Activated CD4-positive, alpha-beta T cell treated with anti-CD3 and anti-CD28 coated beads for 36 hours (primary cell): ENCODE data around the gene SMIM24. TPM values are rescaled to one million over a fixed set of nuclear protein-coding genes. Genes with fewer than 3 reads are reported as not detected.
"Not testable (repeated sequence)": the region's sequence is repeated elsewhere in the genome, so short reads cannot be mapped to it uniquely, and the experiment has no call there.

Experiments
- ATAC-seq: fragments of 200-7000 bp; cut with Tn5 transposase; one replicate; pipeline ENCODE4 v1.10.0; 2021; ENCODE audit warnings: mild to moderate bottlenecking, moderate library complexity
- CTCF ChIA-PET: fragments of 350-600 bp; sonication (Branson Sonifier 250); formaldehyde crosslinking; loops from one replicate; lab custom pipeline; 2021; ENCODE audit warnings: antibody characterized with exemption; lab: Charles Lee
- POLR2A ChIA-PET: fragments of 350-600 bp; sonication (Branson Sonifier 250); formaldehyde crosslinking; loops from one replicate; lab custom pipeline; 2021; ENCODE audit warnings: antibody characterized with exemption, inconsistent platforms; lab: Charles Lee
- DNase-seq: peaks from one replicate; pipeline ENCODE4 v3.0.0-alpha.2; 2020
- H3K27ac Mint-ChIP-seq: one replicate; pipeline ENCODE4 v1.8.0; 2021; ENCODE audit warnings: mixed read lengths
- H3K27me3 Mint-ChIP-seq: one replicate; pipeline ENCODE4 v1.8.0; 2021; ENCODE audit warnings: mixed read lengths
- H3K36me3 Mint-ChIP-seq: one replicate; pipeline ENCODE4 v1.8.0; 2021; ENCODE audit warnings: low read depth, mixed read lengths
- H3K4me1 Mint-ChIP-seq: one replicate; pipeline ENCODE4 v1.8.0; 2021; ENCODE audit warnings: mixed read lengths
- H3K4me3 Mint-ChIP-seq: one replicate; pipeline ENCODE4 v1.8.0; 2021; ENCODE audit warnings: mild to moderate bottlenecking, moderate library complexity, mixed read lengths
- H3K9me3 Mint-ChIP-seq: one replicate; pipeline ENCODE4 v1.8.0; 2021; ENCODE audit warnings: low read depth, mixed read lengths
- intact Hi-C, 2 experiments: fragments of 100-400 bp; cut with DNase I in 1 of 2; cut with micrococcal nuclease in 1 of 2; formaldehyde crosslinking; loops; one replicate each; pipeline versions ENCODE4 v1.14.2 to v1.15.1; 2022 to 2024; cut with DNase I, micrococcal nuclease
- total RNA-seq, 2 experiments: library from RNA; stranded (reverse); gene quantifications; one replicate each; pipeline ENCODE4 v1.2.3, GENCODE V29; 2021

Gene SMIM24
- total RNA-seq, 2 experiments from 2014 or later = 0.49 TPM; not detected in 1

GRCh38 chr19:3513229-3514140 lies 33.2 kb upstream of the SMIM24 start:
- intact Hi-C loops = no loop called here
- Mint-ChIP-seq H3K27me3 (no peaks in the 10 kb centered on the region), H3K27ac (no peak overlapping the region), H3K4me3 (no peak overlapping the region), H3K36me3 (peaks cover 13% of the 10 kb centered on the region), H3K4me1 (peaks cover 53% of the 10 kb centered on the region), H3K9me3 (no peaks in the 10 kb centered on the region)
- ATAC-seq (no peak), DNase-seq (no peak)
- CTCF ChIA-PET = no interaction called here
- POLR2A ChIA-PET = no interaction called here

DNA sequence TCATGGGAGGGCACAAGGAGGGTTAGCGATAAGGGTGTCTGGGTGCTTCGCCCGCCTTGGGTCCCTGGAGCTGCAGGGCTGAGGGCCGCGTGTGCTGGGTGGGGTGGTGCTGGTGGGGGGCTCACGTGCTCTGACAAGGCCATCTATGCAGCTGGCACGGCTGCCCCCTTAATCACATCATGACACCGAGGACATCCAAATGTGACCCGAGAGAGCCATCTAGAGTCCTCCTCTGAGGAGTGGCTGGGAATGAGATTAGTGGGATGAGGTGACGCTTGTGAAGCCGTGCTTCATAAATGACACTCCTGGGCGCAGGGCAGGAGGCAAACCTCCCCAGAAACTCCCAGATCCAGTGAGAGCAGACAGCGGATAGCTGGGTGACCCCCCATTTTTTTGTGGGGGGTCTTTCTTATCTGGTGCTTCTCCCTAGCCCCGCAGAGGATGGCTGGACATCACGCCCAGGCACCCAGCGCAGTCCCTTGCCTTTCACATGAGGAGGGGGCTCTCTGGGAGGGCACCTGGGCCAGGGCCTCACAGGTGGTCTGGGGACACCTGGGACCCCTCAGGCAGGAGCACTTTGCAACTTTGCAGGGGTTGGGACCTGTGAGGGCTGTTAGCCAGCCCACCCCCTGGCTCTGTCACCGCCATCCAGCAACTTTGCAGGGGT lies 32.4 kb upstream of the SMIM24 start:
- H3K4me1 Mint-ChIP-seq = peaks cover 56% of the 10 kb centered on the region
- H3K4me3 Mint-ChIP-seq = no peak overlapping the region
- H3K27ac Mint-ChIP-seq = no peak overlapping the region
- no peak for ATAC-seq
- H3K36me3 Mint-ChIP-seq = peaks cover 15% of the 10 kb centered on the region
- no peak for DNase-seq
- no peaks in the 10 kb centered on the region for H3K9me3 Mint-ChIP-seq
- ChIA-PET POLR2A (no interaction called here), CTCF (no interaction called here)
- intact Hi-C loops = no loop called here
- H3K27me3 Mint-ChIP-seq = no peaks in the 10 kb centered on the region

GRCh38 chr19:3511506-3512251 lies 31.4 kb upstream of the SMIM24 start:
- Mint-ChIP-seq H3K27ac (no peak overlapping the region), H3K27me3 (no peaks in the 10 kb centered on the region), H3K9me3 (no peaks in the 10 kb centered on the region), H3K36me3 (peaks cover 23% of the 10 kb centered on the region), H3K4me3 (no peak overlapping the region), H3K4me1 (peaks cover 59% of the 10 kb centered on the region)
- ChIA-PET POLR2A (no interaction called here), CTCF (no interaction called here)
- no peak for DNase-seq
- ATAC-seq = no peak
- intact Hi-C loops = no loop called here

DNA sequence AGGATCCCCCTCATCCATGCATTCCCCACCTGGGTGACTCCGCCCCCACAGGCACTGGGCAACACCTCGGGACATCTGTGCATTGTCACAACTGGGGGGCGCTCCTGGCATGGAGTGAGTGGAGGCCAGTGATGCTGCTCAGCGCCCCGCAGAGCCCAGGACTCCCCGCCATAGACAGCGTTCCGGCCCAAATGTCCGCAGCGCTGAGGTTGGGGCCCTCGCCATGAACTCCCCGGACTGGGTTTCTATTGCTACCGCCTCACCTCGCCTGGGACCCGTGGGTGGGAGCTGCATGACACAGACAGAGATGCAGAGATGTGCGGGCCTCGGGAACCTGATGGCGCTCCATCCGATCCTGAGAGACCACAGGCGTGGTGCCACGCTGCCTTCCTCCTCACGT lies 30.4 kb upstream of the SMIM24 start:
- intact Hi-C loops = no loop called here

GRCh38 chr19:3509566-3509989 lies 29.3 kb upstream of the SMIM24 start:
- peak overlapping the region; percentile 76 for H3K27ac Mint-ChIP-seq
- peak overlapping the region; percentile 25 for H3K4me3 Mint-ChIP-seq
- ATAC-seq = peak; percentile 16
- H3K27me3 Mint-ChIP-seq = no peaks in the 10 kb centered on the region
- CTCF ChIA-PET = no interaction called here
- peaks cover 54% of the 10 kb centered on the region for H3K4me1 Mint-ChIP-seq
- H3K36me3 Mint-ChIP-seq = peaks cover 23% of the 10 kb centered on the region
- peak; percentile 69 for DNase-seq
- no peaks in the 10 kb centered on the region for H3K9me3 Mint-ChIP-seq
- intact Hi-C loops = loop anchor here (5.0 to 10.0 kb wide), 7 partner anchors 48 to 1182 kb away; partner anchors contain the start of genes HDGFL2 (in 1 of the 2), LSM7 (in 1 of the 2), MAP2K2 (in 1 of the 2) and MFSD12 (in 1 of the 2)
- POLR2A ChIA-PET = no interaction called here

More for the DNA sequence above, 30.4 kb upstream of the SMIM24 start:
- no peaks in the 10 kb centered on the region for H3K9me3 Mint-ChIP-seq
- DNase-seq = no peak
- H3K4me1 Mint-ChIP-seq = peaks cover 51% of the 10 kb centered on the region
- no peaks in the 10 kb centered on the region for H3K27me3 Mint-ChIP-seq
- no peak overlapping the region for H3K27ac Mint-ChIP-seq
- ChIA-PET POLR2A (no interaction called here), CTCF (no interaction called here)
- H3K36me3 Mint-ChIP-seq = peaks cover 23% of the 10 kb centered on the region
- no peak overlapping the region for H3K4me3 Mint-ChIP-seq
- ATAC-seq = no peak

DNA sequence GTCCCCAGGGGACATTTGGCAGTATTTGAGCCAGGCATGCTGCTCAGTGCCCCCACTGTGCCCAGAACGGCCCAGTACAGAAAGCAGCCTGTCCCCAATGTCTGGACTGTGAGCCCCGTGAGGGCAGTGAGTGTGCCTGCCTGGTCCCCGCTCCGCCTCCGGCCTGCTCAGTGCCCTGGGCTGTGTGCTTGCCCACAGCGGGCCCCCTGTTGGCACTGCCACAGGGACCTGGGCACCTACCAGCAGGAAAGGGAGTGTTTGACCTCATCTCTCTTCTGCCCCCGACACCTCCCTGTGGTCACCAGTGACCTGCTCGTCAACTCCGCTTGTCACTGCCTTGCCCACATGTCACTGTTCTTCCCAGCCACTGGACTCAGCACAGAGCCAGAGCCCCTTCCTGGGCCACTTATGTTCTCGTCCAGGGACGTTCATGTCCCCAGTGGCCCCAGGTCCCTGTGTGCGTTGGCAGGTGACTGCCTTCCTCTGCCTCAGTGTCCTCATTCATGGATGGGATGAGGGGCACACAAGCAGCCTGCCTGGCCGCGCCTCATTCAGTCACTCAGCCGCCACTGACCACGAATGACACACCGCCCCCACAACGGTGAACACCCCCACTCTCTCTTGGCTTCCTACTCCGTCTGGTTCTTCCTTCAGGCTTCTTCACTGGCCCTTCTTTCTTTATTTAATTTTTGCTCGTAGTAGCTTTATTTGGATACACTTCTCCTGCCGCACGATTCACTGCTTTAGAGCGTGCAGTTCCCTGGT lies 28.6 kb upstream of the SMIM24 start:
- DNase-seq = peak; percentile 30
- no peaks in the 10 kb centered on the region for H3K27me3 Mint-ChIP-seq
- no peaks in the 10 kb centered on the region for H3K9me3 Mint-ChIP-seq
- ATAC-seq = no peak
- H3K27ac Mint-ChIP-seq = peak overlapping the region; percentile 76
- H3K4me1 Mint-ChIP-seq = peaks cover 51% of the 10 kb centered on the region
- H3K36me3 Mint-ChIP-seq = peaks cover 23% of the 10 kb centered on the region
- POLR2A ChIA-PET = no interaction called here
- intact Hi-C loops = loop anchor here (5.0 to 10.0 kb wide), 7 partner anchors 48 to 1182 kb away; partner anchors contain the start of genes HDGFL2 (in 1 of the 2), LSM7 (in 1 of the 2), MAP2K2 (in 1 of the 2) and MFSD12 (in 1 of the 2)
- H3K4me3 Mint-ChIP-seq = peak overlapping the region; percentile 84
- CTCF ChIA-PET = no interaction called here

DNA sequence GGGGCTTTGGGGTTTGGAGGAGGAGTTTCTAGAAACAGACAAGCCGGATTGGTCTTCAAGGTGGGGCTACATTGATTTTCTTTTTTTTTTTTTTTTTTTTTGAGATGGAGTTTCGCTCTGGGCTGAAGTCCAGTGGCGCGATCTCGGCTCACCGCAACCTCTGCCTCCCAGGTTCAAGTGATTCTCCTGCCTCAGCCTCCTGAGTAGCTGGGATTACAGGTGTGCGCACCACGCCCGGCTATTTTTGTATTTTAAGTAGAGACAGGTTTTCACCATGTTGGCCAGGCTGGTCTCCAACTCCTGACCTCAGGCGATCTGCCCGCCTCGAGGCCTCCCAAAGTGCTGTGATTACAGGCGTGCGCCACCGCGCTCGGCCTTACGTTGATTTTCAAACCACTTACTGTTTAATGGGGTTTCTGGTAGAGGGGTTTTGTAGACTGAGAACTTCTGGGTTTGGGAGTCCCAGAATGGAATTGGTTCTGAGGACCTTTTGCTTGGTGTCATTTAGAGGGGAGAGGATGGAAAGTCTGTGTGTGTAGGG lies 27.9 kb upstream of the SMIM24 start:
- intact Hi-C loops = loop anchor here (5.0 to 10.0 kb wide), 7 partner anchors 49 to 1181 kb away; partner anchors contain the start of genes HDGFL2 (in 1 of the 2), LSM7 (in 1 of the 2), MAP2K2 (in 1 of the 2) and MFSD12 (in 1 of the 2)
- peaks cover 48% of the 10 kb centered on the region for H3K4me1 Mint-ChIP-seq
- H3K27ac Mint-ChIP-seq = peak overlapping the region; percentile 24
- CTCF ChIA-PET, H3K27me3 Mint-ChIP-seq, POLR2A ChIA-PET, DNase-seq, ATAC-seq, H3K9me3 Mint-ChIP-seq: not testable (repeated sequence)
- peaks cover 23% of the 10 kb centered on the region for H3K36me3 Mint-ChIP-seq
- peak overlapping the region; percentile 84 for H3K4me3 Mint-ChIP-seq

- intact Hi-C loops = loop anchor here (2.0 to 10.0 kb wide), 9 partner anchors 50 to 1180 kb away; partner anchors contain the start of genes HDGFL2 (in 1 of the 2), LSM7 (in 1 of the 2), MAP2K2 (in 1 of the 2) and MFSD12 (in 1 of the 2)
- no peak for ATAC-seq
- Mint-ChIP-seq H3K4me3 (peak overlapping the region; percentile 84), H3K9me3 (no peaks in the 10 kb centered on the region), H3K27ac (peak overlapping the region; percentile 64), H3K36me3 (peaks cover 23% of the 10 kb centered on the region), H3K27me3 (no peaks in the 10 kb centered on the region), H3K4me1 (peaks cover 48% of the 10 kb centered on the region)
- DNase-seq = peak; percentile 68
- POLR2A ChIA-PET = no interaction called here
- CTCF ChIA-PET = no interaction called here
Measured at GRCh38 chr19:3507371-3508120, 27.2 kb upstream of the SMIM24 start.

DNA sequence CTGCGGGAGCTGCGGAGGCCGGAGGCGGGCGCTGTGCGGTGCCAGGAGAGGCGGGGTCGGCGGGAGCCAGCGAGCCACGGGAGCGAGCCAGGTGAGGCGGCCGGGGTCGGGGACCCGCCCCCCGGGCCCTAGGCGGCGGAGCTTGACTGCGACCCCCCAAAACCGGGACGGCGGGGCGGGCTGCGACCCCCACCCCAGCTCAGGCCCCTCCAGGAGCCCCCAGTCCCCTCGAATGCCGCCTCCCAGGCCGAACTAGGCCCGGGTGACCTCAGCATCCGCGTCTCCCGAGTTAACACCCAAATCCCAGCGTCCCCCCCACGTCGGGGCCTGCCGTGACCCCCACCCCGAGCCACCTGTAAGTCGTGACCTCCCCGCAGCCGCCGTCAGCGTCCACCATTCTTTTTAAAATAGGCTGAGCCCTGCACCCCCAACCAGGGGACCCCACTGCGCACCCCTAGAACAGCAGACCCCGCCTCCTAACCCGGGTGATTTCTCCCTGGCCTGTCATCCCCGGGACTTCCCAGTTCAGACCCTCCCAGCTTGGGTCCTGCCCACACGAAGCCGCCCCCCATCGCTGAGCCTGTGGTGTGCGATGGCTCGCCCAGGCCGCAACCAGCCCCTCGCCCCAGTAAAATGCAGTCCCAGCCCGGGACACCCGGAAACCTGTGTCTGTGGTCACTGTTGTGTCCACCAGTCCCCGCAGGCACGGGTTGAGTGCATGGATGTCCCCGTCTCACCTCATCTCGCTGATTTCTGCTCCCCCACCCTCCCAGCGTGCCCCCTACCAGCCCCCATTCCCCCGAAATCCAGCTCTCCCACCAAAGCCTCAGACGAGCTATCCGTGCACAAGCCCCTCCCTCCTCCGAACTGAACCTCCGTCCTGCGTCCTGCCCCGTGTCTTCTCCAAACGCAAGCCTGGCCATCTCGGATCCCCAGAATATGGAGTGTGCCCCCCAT lies 26.3 kb upstream of the SMIM24 start:
- Mint-ChIP-seq H3K27me3 (no peaks in the 10 kb centered on the region), H3K9me3 (no peaks in the 10 kb centered on the region), H3K4me3 (peak overlapping the region; percentile 84), H3K4me1 (peaks cover 45% of the 10 kb centered on the region), H3K27ac (peak overlapping the region; percentile 64), H3K36me3 (peaks cover 23% of the 10 kb centered on the region)
- ATAC-seq (no peak), DNase-seq (peak; percentile 43)
- POLR2A ChIA-PET = no interaction called here
- CTCF ChIA-PET = interaction anchor here (1.0 kb wide), 1 partner anchor 77 kb away, joined by 3 read pairs; no protein-coding TSS in a partner anchor
- intact Hi-C loops = loop anchor here (1.0 to 10.0 kb wide), 22 partner anchors 51 to 1642 kb away; partner anchors contain the start of genes MFSD12 (in 2 of the 2), MRPL54 (in 2 of the 2), CHAF1A (in 1 of the 2) and HDGFL2 (in 1 of the 2)
